Stimulated activated CD4-positive, alpha-beta T cell treated with anti-CD3 and anti-CD28 coated beads, Interleukin-15, amount 100 ng/mL, for 1 hour (primary cell): ENCODE measurements around the gene NAA60.

Source experiments
- DNase-seq, 2 donors: peaks; one replicate each; pipeline ENCODE4 v3.0.0-alpha.2; 2020; ENCODE audit warnings: low read depth in 1 of 2, low spot score in 1 of 2

The NAA60 gene

GRCh38 chr16:3443108-3444031, at the start of gene NAA60, which contains the start of gene ZNF597:
TSS of gene NAA60 (plus strand) at chr16:3443680. CDS start at chr16:3476228, 32,548 bp downstream.
TSS of gene ZNF597 (minus strand) at chr16:3443504. CDS start at chr16:3443153, 351 bp downstream.
- peak; percentile 55 to 57 for DNase-seq

GRCh38 chr16:3400446-3400778, 43.1 kb upstream of the NAA60 start:
- DNase-seq, result no peak

GRCh38 chr16:3400779-3401688, 42.4 kb upstream of the NAA60 start, which contains the start of the genes ZNF174 and ZSCAN32:
TSS of gene ZNF174 (plus strand) at chr16:3401215. CDS start at chr16:3402005, 790 bp downstream.
TSS of gene ZSCAN32 (minus strand) at chr16:3401004. CDS start at chr16:3397557, 3,447 bp downstream.
- DNase-seq, result peak; percentile 94 to 96

GRCh38 chr16:3401719-3402397, 41.6 kb upstream of the NAA60 start:
- DNase-seq, result no peak

- no peak for DNase-seq
Observed at GRCh38 chr16:3408561-3409197, 34.8 kb upstream of the NAA60 start.

- DNase-seq, result no peak
Observed at GRCh38 chr16:3413730-3414379, 29.6 kb upstream of the NAA60 start.

- peak in 1 of 2 donors; percentile 39 for DNase-seq
Observed at GRCh38 chr16:3431779-3432219, 11.7 kb upstream of the NAA60 start.

GRCh38 chr16:3434373-3434772, 9.1 kb upstream of the NAA60 start:
- no peak for DNase-seq

GRCh38 chr16:3439637-3440036, 3.8 kb upstream of the NAA60 start:
- DNase-seq, result no peak

- no peak for DNase-seq
Observed at GRCh38 chr16:3444032-3444388, 530 bp downstream of the NAA60 start.

GRCh38 chr16:3454093-3454492, 10.6 kb downstream of the NAA60 start:
- no peak for DNase-seq

GRCh38 chr16:3454631-3455147, 11.2 kb downstream of the NAA60 start:
- DNase-seq, result no peak

- DNase-seq, result peak; percentile 87 to 92
Observed at GRCh38 chr16:3457434-3458252, 14.2 kb downstream of the NAA60 start.

GRCh38 chr16:3458278-3458851, 14.9 kb downstream of the NAA60 start:
- no peak for DNase-seq

GRCh38 chr16:3458852-3459361, 15.4 kb downstream of the NAA60 start:
- DNase-seq, result no peak

- no peak for DNase-seq
Observed at GRCh38 chr16:3459401-3460090, 16.1 kb downstream of the NAA60 start.

- no peak for DNase-seq
Observed at GRCh38 chr16:3460121-3460520, 16.6 kb downstream of the NAA60 start.

GRCh38 chr16:3460585-3460984, 17.1 kb downstream of the NAA60 start:
- no peak for DNase-seq
